Cardiac muscle cell (in vitro differentiated cells and primary cell): ENCODE data around the gene TWIST2. TPM values are rescaled to one million over a fixed set of nuclear protein-coding genes. Genes with fewer than 3 reads are reported as not detected.

ENCODE experiments used
- DNase-seq, 2 donors: peaks; one replicate each; pipeline versions ENCODE4 v3.0.0 to v3.0.0-alpha.2; 2010 to 2017; ENCODE audit warnings: low read depth in 1 of 2, low spot score in 1 of 2
- H3K27ac ChIP-seq: fragments of 200-600 bp; sonication (generic); 2 replicates; pipeline ENCODE4 v1.5.1; 2016
- H3K27me3 ChIP-seq: fragments of 200-600 bp; sonication (generic); 2 replicates; pipeline ENCODE4 v1.6.0; 2016; ENCODE audit warnings: control low read depth
- H3K36me3 ChIP-seq: fragments of 200-600 bp; sonication (generic); 2 replicates; pipeline ENCODE4 v1.5.1; 2016; ENCODE audit warnings: control low read depth
- H3K4me1 ChIP-seq: fragments of 200-600 bp; sonication (generic); 2 replicates; pipeline ENCODE4 v1.8.1; 2017; ENCODE audit warnings: low read depth, mild to moderate bottlenecking, mixed run types
- H3K4me3 ChIP-seq: fragments of 200-600 bp; sonication (generic); 2 replicates; pipeline ENCODE4 v1.5.1; 2016; ENCODE audit warnings: mild to moderate bottlenecking
- H3K9me3 ChIP-seq: fragments of 200-600 bp; sonication (generic); 2 replicates; pipeline ENCODE4 v1.5.1; 2017; ENCODE audit warnings: low read depth, mild to moderate bottlenecking, control low read depth
- CTCF ChIP-seq: IDR thresholded peaks from 2 replicates; pipeline ENCODE4 v1.5.1; 2012; ENCODE audit warnings: low read depth, mild to moderate bottlenecking, low read length
- polyA plus RNA-seq: library from polyadenylated mRNA; unstranded; fragments of >200 nt; fragmentation: Nextera tagmentation; extraction: Ambion mirVana; gene quantifications from 2 replicates; pipeline ENCODE4 v1.2.1, GENCODE V29; 2016
- total RNA-seq: library from RNA; depleted of rRNA; stranded (reverse); fragments of >200 nt; gene quantifications from 2 replicates; pipeline ENCODE4 v1.2.3, GENCODE V29; 2016

The TWIST2 gene
- total and polyA plus RNA-seq, 2 experiments from 2014 or later, result not detected

DNA sequence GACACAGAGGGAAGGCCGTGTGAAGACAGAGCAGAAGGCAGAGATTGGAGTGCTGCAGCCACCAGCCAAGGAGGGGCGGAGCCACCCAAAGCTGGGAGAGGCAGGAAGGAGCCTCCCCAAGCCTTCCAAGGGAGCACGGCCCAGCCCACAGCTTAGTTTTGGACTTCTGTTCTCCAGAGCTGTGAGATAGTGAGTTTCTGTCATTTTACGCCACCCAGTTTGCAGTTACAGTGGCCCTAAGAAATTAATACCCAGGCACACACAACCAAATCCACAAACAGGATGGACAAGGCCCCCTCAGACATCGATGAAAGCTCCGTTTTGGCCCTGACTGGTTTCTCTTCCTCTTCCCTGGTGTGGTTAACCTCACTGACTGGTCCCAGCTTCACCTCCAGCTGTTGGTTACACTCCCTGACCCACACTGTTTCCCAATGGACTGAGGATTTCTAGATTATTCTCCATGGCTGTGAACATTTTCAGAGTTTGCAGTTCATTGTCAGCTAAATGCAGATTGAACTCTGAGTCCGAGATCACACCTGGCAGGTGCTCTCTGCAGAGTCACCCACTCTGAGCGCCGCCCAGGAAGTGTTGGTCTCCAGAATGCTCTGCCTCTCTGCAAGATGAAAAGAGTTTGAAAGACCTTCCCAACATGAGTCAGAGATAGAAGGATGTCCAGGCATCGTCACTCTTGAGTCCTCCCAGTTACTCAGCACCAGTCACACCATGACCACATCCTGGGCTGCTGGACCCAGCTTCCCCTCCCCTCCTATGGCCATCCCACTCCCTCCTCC, 100.2 kb downstream of the TWIST2 start:
- H3K36me3 ChIP-seq, result no peaks in the 10 kb centered on the region
- H3K9me3 ChIP-seq, result no peaks in the 10 kb centered on the region
- H3K4me3 ChIP-seq, result no peak overlapping the region
- H3K27ac ChIP-seq, result no peak overlapping the region
- DNase-seq, result peak in 1 of 2 donors; percentile 62
- no peak for TF ChIP-seq CTCF
- no peaks in the 10 kb centered on the region for H3K4me1 ChIP-seq
- no peaks in the 10 kb centered on the region for H3K27me3 ChIP-seq

- DNase-seq, result no peak
- Histone ChIP-seq H3K9me3 (no peaks in the 10 kb centered on the region), H3K4me1 (no peaks in the 10 kb centered on the region), H3K4me3 (no peak overlapping the region), H3K27ac (no peak overlapping the region), H3K27me3 (no peaks in the 10 kb centered on the region), H3K36me3 (no peaks in the 10 kb centered on the region)
- TF ChIP-seq CTCF, result no peak
These were observed 101.1 kb downstream of the TWIST2 start for GRCh38 chr2:238948765-238949641.

GRCh38 chr2:238949710-238950345, 101.9 kb downstream of the TWIST2 start:
- H3K9me3 ChIP-seq, result no peaks in the 10 kb centered on the region
- no peaks in the 10 kb centered on the region for H3K4me1 ChIP-seq
- no peak for TF ChIP-seq CTCF
- no peak overlapping the region for H3K27ac ChIP-seq
- DNase-seq, result no peak
- H3K4me3 ChIP-seq, result no peak overlapping the region
- no peaks in the 10 kb centered on the region for H3K36me3 ChIP-seq
- no peaks in the 10 kb centered on the region for H3K27me3 ChIP-seq

- Histone ChIP-seq H3K9me3 (no peaks in the 10 kb centered on the region), H3K36me3 (no peaks in the 10 kb centered on the region), H3K27me3 (no peaks in the 10 kb centered on the region), H3K4me3 (no peak overlapping the region), H3K27ac (no peak overlapping the region), H3K4me1 (no peaks in the 10 kb centered on the region)
- DNase-seq, result no peak
- no peak for TF ChIP-seq CTCF
These were observed 102.7 kb downstream of the TWIST2 start for GRCh38 chr2:238950551-238950950.

GRCh38 chr2:238952261-238952919, 104.5 kb downstream of the TWIST2 start:
- TF ChIP-seq CTCF, result no peak
- no peak for DNase-seq
- no peak overlapping the region for H3K4me3 ChIP-seq

More at GRCh38 chr2:238952261-238952919, 104.5 kb downstream of the TWIST2 start:
- Histone ChIP-seq H3K4me1 (no peaks in the 10 kb centered on the region), H3K36me3 (no peaks in the 10 kb centered on the region), H3K9me3 (no peaks in the 10 kb centered on the region), H3K27me3 (no peaks in the 10 kb centered on the region), H3K27ac (no peak overlapping the region)
